Measurements from ENCODE around the gene PNPLA1.

PNPLA1 gene

GRCh38 chr6:36328600-36328999 is 58.7 kb downstream of the PNPLA1 start:
- Histone ChIP-seq H3K4me3 (ENCODE audit: low read length) (no peak overlapping the region), H3K9me3 (replicated peaks; ENCODE audit: insufficient read depth, low read length) (no peaks in the 10 kb centered on the region), H3K27me3 (replicated peaks; ENCODE audit: insufficient read depth, low read length) (no peaks in the 10 kb centered on the region; the same call in 1 of the 2 replicates), H3K4me1 (ENCODE audit: low read length) (no peaks in the 10 kb centered on the region), H4K20me1 (ENCODE audit: insufficient read depth, low read length) (no peaks in the 10 kb centered on the region), H3K79me2 (ENCODE audit: low read length) (no peaks in the 10 kb centered on the region), H3K36me3 (replicated peaks; ENCODE audit: insufficient read depth, low read length) (no peaks in the 10 kb centered on the region), H3K9ac (ENCODE audit: low read length) (no peak overlapping the region), H3K9me2 (replicated peaks; ENCODE audit: insufficient read depth, low read length) (no peaks in the 10 kb centered on the region), H3F3A (ENCODE audit: insufficient read depth, low read length) (no peaks in the 10 kb centered on the region), H2AFZ (ENCODE audit: low read length) (no peak overlapping the region), H3K4me2 (ENCODE audit: low read depth, low read length) (no peak overlapping the region), H3K27ac (ENCODE audit: low read length) (no peak overlapping the region)
- no peak for DNase-seq
- TF ChIP-seq EZH2phosphoT487 (IDR thresholded peaks at IDR 0.05; ENCODE audit: low read length) (no peak), EZH2 (optimal IDR thresholded peaks at IDR 0.05; ENCODE audit: low read depth, low read length) (no peak)
- TF ChIP-seq, protein P1, sequence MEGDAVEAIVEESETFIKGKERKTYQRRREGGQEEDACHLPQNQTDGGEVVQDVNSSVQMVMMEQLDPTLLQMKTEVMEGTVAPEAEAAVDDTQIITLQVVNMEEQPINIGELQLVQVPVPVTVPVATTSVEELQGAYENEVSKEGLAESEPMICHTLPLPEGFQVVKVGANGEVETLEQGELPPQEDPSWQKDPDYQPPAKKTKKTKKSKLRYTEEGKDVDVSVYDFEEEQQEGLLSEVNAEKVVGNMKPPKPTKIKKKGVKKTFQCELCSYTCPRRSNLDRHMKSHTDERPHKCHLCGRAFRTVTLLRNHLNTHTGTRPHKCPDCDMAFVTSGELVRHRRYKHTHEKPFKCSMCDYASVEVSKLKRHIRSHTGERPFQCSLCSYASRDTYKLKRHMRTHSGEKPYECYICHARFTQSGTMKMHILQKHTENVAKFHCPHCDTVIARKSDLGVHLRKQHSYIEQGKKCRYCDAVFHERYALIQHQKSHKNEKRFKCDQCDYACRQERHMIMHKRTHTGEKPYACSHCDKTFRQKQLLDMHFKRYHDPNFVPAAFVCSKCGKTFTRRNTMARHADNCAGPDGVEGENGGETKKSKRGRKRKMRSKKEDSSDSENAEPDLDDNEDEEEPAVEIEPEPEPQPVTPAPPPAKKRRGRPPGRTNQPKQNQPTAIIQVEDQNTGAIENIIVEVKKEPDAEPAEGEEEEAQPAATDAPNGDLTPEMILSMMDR (IDR thresholded peaks at IDR 0.05; ENCODE audit: low read length), result no peak

DNA sequence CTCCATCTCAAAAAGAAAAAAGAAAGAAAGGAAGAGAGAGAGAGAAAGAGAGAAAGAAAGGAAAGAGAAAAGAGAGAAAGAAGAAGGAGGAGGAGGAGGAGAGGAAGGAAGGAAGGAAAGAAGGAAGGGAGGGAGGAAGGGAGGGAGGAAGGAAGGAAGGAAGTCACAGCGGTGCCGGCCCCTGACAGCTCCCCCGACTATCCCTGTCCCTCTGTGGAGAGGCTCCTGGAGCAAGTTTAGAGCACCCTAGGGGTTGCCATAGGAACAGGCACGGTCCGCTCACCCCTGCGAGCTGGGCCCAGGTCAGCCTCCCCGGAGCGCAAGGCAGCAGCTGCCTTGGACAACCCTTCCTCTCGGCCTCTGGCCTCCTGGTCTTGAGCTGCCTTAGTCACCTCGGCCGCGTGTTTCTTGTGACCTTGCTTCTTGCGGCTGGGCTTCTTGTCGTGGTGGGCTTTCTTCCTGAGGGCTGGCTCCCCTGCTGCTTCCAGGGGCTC is 60.0 kb downstream of the PNPLA1 start:
- Histone ChIP-seq H3K27ac (ENCODE audit: low read length) (no peak overlapping the region), H2AFZ (ENCODE audit: low read length) (no peak overlapping the region), H3K9me2 (replicated peaks; ENCODE audit: insufficient read depth, low read length) (no peaks in the 10 kb centered on the region), H3K4me3 (ENCODE audit: low read length) (no peak overlapping the region), H3F3A (ENCODE audit: insufficient read depth, low read length) (no peaks in the 10 kb centered on the region), H3K79me2 (ENCODE audit: low read length) (no peaks in the 10 kb centered on the region), H3K4me2 (ENCODE audit: low read depth, low read length) (no peak overlapping the region), H3K27me3 (replicated peaks; ENCODE audit: insufficient read depth, low read length) (no peaks in the 10 kb centered on the region; the same call in 1 of the 2 replicates), H4K20me1 (ENCODE audit: insufficient read depth, low read length) (no peaks in the 10 kb centered on the region), H3K36me3 (replicated peaks; ENCODE audit: insufficient read depth, low read length) (no peaks in the 10 kb centered on the region), H3K9ac (ENCODE audit: low read length) (no peak overlapping the region), H3K4me1 (ENCODE audit: low read length) (no peaks in the 10 kb centered on the region), H3K9me3 (replicated peaks; ENCODE audit: insufficient read depth, low read length) (no peaks in the 10 kb centered on the region)
- TF ChIP-seq EZH2phosphoT487 (IDR thresholded peaks at IDR 0.05; ENCODE audit: low read length), result no peak
- TF ChIP-seq EZH2 (optimal IDR thresholded peaks at IDR 0.05; ENCODE audit: low read depth, low read length), result no peak
- TF ChIP-seq, protein P1 (IDR thresholded peaks at IDR 0.05; ENCODE audit: low read length), result no peak
- DNase-seq, result no peak

DNA sequence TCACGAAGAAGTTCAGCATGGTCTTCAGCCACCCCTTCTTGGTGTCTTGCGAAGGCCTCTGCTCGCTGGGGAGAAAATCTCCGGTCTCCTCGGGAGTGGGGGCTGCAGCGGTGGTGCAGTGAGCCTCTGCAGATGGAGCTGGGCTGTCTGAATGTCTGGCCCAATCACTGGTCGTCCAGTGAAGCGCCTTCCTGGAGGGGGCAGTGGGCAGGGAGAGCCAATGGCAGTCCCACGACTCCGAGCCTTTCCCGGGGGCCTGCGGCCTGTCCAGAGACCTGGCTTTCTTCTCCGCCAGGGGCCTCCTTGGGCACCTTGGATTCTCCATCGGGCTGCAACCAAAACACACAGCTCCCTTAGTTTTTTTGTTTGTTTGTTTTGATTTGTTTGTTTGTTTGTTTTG is 60.5 kb downstream of the PNPLA1 start:
- no peak overlapping the region for H2AFZ ChIP-seq (ENCODE audit: low read length)

More for the DNA sequence above, 60.5 kb downstream of the PNPLA1 start:
- Histone ChIP-seq H4K20me1 (ENCODE audit: insufficient read depth, low read length) (no peaks in the 10 kb centered on the region), H3K4me3 (ENCODE audit: low read length) (no peak overlapping the region), H3K27me3 (replicated peaks; ENCODE audit: insufficient read depth, low read length) (no peaks in the 10 kb centered on the region; the same call in 1 of the 2 replicates), H3F3A (ENCODE audit: insufficient read depth, low read length) (no peaks in the 10 kb centered on the region), H3K9me2 (replicated peaks; ENCODE audit: insufficient read depth, low read length) (no peaks in the 10 kb centered on the region), H3K4me2 (ENCODE audit: low read depth, low read length) (no peak overlapping the region), H3K9ac (ENCODE audit: low read length) (no peak overlapping the region), H3K79me2 (ENCODE audit: low read length) (no peaks in the 10 kb centered on the region), H3K4me1 (ENCODE audit: low read length) (no peaks in the 10 kb centered on the region), H3K36me3 (replicated peaks; ENCODE audit: insufficient read depth, low read length) (no peaks in the 10 kb centered on the region), H3K27ac (ENCODE audit: low read length) (no peak overlapping the region), H3K9me3 (replicated peaks; ENCODE audit: insufficient read depth, low read length) (no peaks in the 10 kb centered on the region)
- DNase-seq, result no peak
- TF ChIP-seq EZH2phosphoT487 (IDR thresholded peaks at IDR 0.05; ENCODE audit: low read length) (no peak), EZH2 (optimal IDR thresholded peaks at IDR 0.05; ENCODE audit: low read depth, low read length) (no peak)
- TF ChIP-seq, protein P1 (IDR thresholded peaks at IDR 0.05; ENCODE audit: low read length), result no peak
